Adrenal gland (tissue), 12 donors: ENCODE results near the gene TFPI. TPM values are rescaled to one million over a fixed set of nuclear protein-coding genes. Genes with fewer than 3 reads are reported as not detected.

Source experiments
- DNase-seq, 7 donors: peaks; one replicate each; pipeline ENCODE4 v3.0.0-alpha.2; 2019 to 2020
- H3K27ac ChIP-seq, 5 donors: fragments of 200-600 bp; sonication (generic) in 4 of 5; 1 replicate in 3 of 5; 2 replicates in 2 of 5; pipeline versions ENCODE4 v1.5.1 to v1.8.0; 2016 to 2020; ENCODE audit warnings: mild to moderate bottlenecking in 1 of 5
- H3K27me3 ChIP-seq: fragments of 200-600 bp; 2 replicates; pipeline ENCODE4 v1.8.0; 2021
- H3K36me3 ChIP-seq, 2 donors: fragments of 200-600 bp; replicated peaks in 1 of 2; 1 replicate in 1 of 2; 2 replicates in 1 of 2; pipeline versions ENCODE4 v1.5.1 to v1.8.0; 2018 to 2022
- H3K4me1 ChIP-seq, 2 donors: fragments of 200-600 bp; replicated peaks in 1 of 2; 1 replicate in 1 of 2; 2 replicates in 1 of 2; pipeline versions ENCODE4 v1.5.1 to v1.8.0; 2018 to 2021
- H3K4me3 ChIP-seq, 4 donors: fragments of 200-600 bp; sonication (generic) in 3 of 4; one replicate each; pipeline ENCODE4 v1.5.1; 2016 to 2018
- H3K9me3 ChIP-seq, 3 donors: fragments of 200-600 bp; sonication (generic) in 1 of 3; replicated peaks in 1 of 3; 1 replicate in 2 of 3; 2 replicates in 1 of 3; pipeline versions ENCODE4 v1.5.1 to v1.8.0; 2016 to 2021
- CTCF ChIP-seq, 6 experiments: fragments of 450-650 bp in 4 of 6; fragments of 200-600 bp in 2 of 6; sonication (generic) in 1 of 6; IDR thresholded peaks; 1 replicate in 5 of 6; 2 replicates in 1 of 6; pipeline versions ENCODE4 v1.5.1 to v1.8.0; 2016 to 2021; ENCODE audit warnings: antibody characterized with exemption in 6 of 6, mild to moderate bottlenecking in 2 of 6, moderate library complexity in 1 of 6
- POLR2A ChIP-seq, 2 donors: fragments of 450-650 bp; IDR thresholded peaks; one replicate each; pipeline ENCODE4 v1.6.1; 2017; ENCODE audit warnings: antibody characterized with exemption in 2 of 2, mild to moderate bottlenecking in 2 of 2, moderate library complexity in 1 of 2
- WGBS, 4 donors: extraction: QIAGEN DNeasy Blood & Tissue Kit in 2 of 4; methylation state at CpG; one replicate each; pipeline versions ENCODE4 v1.1.5 to v1.1.7; 2013 to 2017; 5-methylcytosine and 5-hydroxymethylcytosine counted together
- intact Hi-C, 2 donors: fragments of 100-400 bp; cut with DNase I; formaldehyde crosslinking; loops; one replicate each; pipeline versions ENCODE4 v1.14.1 to v1.15.0; 2022 to 2023
- polyA plus RNA-seq, 3 donors: library from polyadenylated mRNA; stranded (reverse); fragments of 200-250 nt in 2 of 3; fragments of 350-450 nt in 1 of 3; fragmentation: Illumina TruSeq in 1 of 3; extraction: RNeasy Lipid Tissue Mini Kit (QIAGEN cat#74804) in 1 of 3; gene quantifications; one replicate each; pipeline ENCODE4 v1.2.3, GENCODE V29; 2013 to 2014
- total RNA-seq, 9 donors: library from RNA; depleted of rRNA in 4 of 9; stranded (reverse); fragments of >200 nt in 4 of 9; fragments of 120-200 nt in 1 of 9; fragmentation: NEBNext Ultra II Directional in 1 of 9; extraction: Animal tissue kit (Norgen Biotek cat#: 25700) in 1 of 9; gene quantifications; one replicate each; pipeline versions ENCODE4 v1.1.0 to v1.2.4, GENCODE V29; 2013 to 2023
- donor health status: healthy with polysubstance abuse.
- donor health status: Bipolar disorder and iron deficiency.
- donor health status: DM: yes; HTN: yes; CAD: no.
- donor health status: DM: no; HTN: no; CAD: no.
- donor health status: DM: no; HTN: no; CAD: no.
- donor health status: DM: yes; HTN: yes; CAD: no.

The TFPI gene
- total and polyA plus RNA-seq, 12 donors: 19.7 to 104 (median 33.9) TPM

GRCh38 chr2:187495324-187495723, 58.9 kb downstream of the TFPI start:
- no peaks in the 10 kb centered on the region for H3K36me3 ChIP-seq
- H3K4me3 ChIP-seq: no peak overlapping the region
- no peak overlapping the region for H3K27ac ChIP-seq
- H3K9me3 ChIP-seq: no peaks in the 10 kb centered on the region
- peaks cover 0 to 3% of the 10 kb centered on the region in 2 donors for H3K4me1 ChIP-seq
- 63 to 71% (median 68%) methylated on average over 1 of the region's 1 CpG for WGBS, 4 donors
- no peaks in the 10 kb centered on the region for H3K27me3 ChIP-seq
- TF ChIP-seq POLR2A (IDR thresholded peaks at IDR 0.05): no peak
- TF ChIP-seq CTCF (IDR thresholded peaks at IDR 0.05): no peak
- DNase-seq: no peak
- intact Hi-C loops: no loop called here

- Histone ChIP-seq H3K4me3 (no peak overlapping the region), H3K36me3 (no peaks in the 10 kb centered on the region), H3K27ac (no peak overlapping the region), H3K4me1 (peaks cover 0 to 3% of the 10 kb centered on the region in 2 donors), H3K9me3 (no peaks in the 10 kb centered on the region), H3K27me3 (no peaks in the 10 kb centered on the region)
- DNase-seq: no peak
- 92 to 96% (median 94%) methylated on average over 3 of the region's 3 CpGs for WGBS, 4 donors
- intact Hi-C loops: no loop called here
- TF ChIP-seq POLR2A (IDR thresholded peaks at IDR 0.05) (no peak), CTCF (IDR thresholded peaks at IDR 0.05) (no peak)
These were observed 60.2 kb downstream of the TFPI start for GRCh38 chr2:187493877-187494568.

- no peaks in the 10 kb centered on the region for H3K27me3 ChIP-seq
These were observed 61.1 kb downstream of the TFPI start for GRCh38 chr2:187493180-187493579.

GRCh38 chr2:187486241-187486640, 68.0 kb downstream of the TFPI start:
- Histone ChIP-seq H3K9me3 (no peaks in the 10 kb centered on the region), H3K4me3 (no peak overlapping the region)
- no peak for DNase-seq

More at GRCh38 chr2:187493180-187493579, 61.1 kb downstream of the TFPI start:
- Histone ChIP-seq H3K4me1 (peaks cover 0 to 3% of the 10 kb centered on the region in 2 donors), H3K4me3 (no peak overlapping the region), H3K27ac (no peak overlapping the region), H3K9me3 (no peaks in the 10 kb centered on the region), H3K36me3 (no peaks in the 10 kb centered on the region)
- intact Hi-C loops: no loop called here
- TF ChIP-seq POLR2A (IDR thresholded peaks at IDR 0.05) (no peak), CTCF (IDR thresholded peaks at IDR 0.05) (no peak)
- no peak for DNase-seq
- 78 to 86% (median 81%) methylated on average over 4 to 5 of the region's 5 CpGs for WGBS, 4 donors

More at GRCh38 chr2:187486241-187486640, 68.0 kb downstream of the TFPI start:
- H3K36me3 ChIP-seq: no peaks in the 10 kb centered on the region
- H3K27ac ChIP-seq: no peak overlapping the region
- H3K27me3 ChIP-seq: no peaks in the 10 kb centered on the region
- intact Hi-C loops: no loop called here
- TF ChIP-seq CTCF (IDR thresholded peaks at IDR 0.05): no peak
- TF ChIP-seq POLR2A (IDR thresholded peaks at IDR 0.05): no peak
- H3K4me1 ChIP-seq: no peaks in the 10 kb centered on the region
